NCI-H748 treated with DMSO at 0.1 percent for 48 hours (cell line): ENCODE results near the gene BNIP5.

Experiments
- DNase-seq: peaks from one replicate; lab custom pipeline; 2025; lab: John Stamatoyannopoulos, UW

Gene BNIP5

DNA sequence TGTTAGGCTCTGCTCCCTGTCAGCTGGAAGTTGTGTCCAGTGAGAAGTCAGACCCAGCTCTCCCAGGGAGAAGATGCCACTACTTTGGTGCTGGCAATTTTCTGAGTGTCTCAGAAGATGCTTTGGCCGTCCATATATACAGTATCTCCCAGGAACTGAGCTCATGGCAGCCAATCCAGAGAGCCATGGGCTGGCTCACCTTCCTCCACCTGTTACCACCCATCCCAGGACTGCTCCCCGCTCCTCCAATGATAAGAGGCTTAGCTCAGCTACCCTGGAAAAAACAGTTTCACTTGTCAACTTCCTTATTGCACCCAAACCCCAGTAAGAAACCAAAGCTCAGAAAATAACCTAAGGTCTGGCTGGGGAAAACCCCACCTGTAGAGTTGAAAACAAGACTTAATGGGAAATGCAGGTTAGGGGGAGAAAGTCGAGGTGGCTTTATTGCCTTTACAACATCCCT, at the start of gene BNIP5:
Gene BNIP5, minus strand, starts transcription at position 110 of the 463 bp plus-strand sequence. CDS start 6,198 bp downstream, outside the sequence.
- no peak for DNase-seq

GRCh38 chr6:36384095-36384494, 47.4 kb upstream of the BNIP5 start:
- DNase-seq: no peak

GRCh38 chr6:36383606-36384005, 46.9 kb upstream of the BNIP5 start:
- DNase-seq: no peak

DNA sequence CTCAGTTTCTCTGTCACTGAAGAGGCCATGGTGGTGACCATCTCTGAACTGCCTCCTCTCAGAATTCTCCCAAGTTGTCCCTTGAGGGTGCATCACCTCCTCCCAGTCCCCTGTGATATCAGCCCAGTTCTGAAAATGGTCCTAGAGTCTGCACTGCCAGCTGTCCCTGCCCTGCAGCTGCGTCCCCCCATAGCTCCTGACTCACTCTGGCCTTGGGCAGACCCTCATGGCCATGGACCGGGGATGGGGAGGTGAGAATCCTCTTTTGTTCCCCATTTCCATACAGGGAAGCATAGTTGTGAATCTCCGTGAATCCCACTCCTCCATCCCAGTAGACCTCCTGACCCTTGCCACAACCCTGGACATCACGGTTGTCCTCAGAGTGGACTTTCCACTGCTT, 46.3 kb upstream of the BNIP5 start:
- no peak for DNase-seq

DNA sequence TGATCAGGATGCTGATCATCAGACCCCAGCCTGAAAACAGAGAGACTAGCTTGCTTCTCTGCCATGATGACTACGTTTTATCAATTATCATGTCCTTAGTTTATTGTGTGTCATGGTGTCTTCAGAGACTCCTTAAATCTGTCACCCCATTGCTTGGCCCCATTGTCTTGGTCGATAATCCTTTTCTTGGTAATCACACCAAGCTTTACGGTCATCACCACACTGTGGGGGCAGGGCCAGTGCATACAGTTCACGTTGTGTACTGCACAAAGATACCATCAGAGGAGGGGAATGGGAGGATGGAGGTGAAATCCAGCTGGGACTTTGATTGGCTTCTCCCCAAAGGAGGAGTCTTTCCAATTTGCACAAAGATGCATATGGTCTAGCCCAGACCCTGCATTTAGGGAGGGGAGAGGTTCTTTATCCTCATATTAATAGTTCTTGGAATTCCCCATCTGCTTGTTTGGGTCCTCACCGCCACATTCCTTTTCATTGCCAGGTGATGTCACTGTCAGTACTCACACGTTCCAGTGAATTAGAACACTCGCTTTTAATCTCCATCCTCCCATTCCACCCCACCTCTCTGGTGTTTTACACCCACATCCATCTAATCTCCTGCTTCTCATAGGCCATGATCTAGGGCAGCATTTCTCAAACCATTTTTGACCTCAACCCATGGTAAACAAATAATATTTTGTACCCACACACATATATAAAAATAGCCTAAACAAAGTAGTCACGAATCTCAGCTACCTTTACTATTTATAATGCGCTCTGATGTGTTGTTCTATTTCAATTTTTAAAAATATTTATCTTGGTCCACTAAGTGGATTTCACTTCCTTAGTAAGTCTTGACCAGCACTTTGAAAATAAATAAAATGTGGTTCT, 45.1 kb upstream of the BNIP5 start:
- no peak for DNase-seq

DNA sequence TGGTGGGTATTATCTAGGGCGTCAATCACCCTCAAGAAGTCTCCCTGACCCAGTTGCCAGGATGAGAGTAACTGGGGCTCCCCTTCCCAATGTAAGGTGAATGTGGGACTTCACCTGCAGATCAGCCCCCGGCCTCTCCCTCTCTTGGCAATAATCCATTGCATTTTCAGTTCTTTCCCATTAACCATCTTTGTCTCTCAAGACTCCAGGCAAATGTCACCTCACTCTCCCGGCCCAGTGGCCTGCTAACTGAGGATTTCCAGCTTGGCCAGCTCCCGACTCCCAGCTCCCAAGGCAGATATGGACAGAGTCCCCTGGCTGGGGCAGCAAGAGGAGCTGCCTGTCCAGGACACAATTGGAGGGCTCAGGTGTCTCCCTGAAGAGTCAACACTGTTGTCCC, 43.5 kb upstream of the BNIP5 start:
- DNase-seq: no peak

DNA sequence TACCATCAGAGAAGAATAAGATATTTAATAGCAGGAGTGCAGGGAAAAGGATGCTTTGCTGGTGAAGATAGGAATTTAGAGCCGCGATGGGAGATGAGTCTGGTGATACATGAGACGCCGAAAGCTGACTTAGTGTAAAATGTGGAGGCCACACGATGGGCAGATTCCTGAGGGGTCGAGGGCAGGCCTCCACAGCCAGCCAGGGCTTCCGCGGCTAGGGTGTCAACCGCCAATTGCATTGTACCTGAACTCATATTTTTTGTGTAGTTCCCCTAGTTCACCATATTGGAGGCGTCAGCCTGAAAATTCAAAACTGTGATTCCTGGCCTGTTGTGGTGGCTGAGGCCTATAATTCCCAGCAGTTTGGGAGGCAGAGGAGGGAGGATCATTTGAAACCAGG, 42.2 kb upstream of the BNIP5 start:
- no peak for DNase-seq

GRCh38 chr6:36378243-36378920, 41.7 kb upstream of the BNIP5 start:
- no peak for DNase-seq

DNA sequence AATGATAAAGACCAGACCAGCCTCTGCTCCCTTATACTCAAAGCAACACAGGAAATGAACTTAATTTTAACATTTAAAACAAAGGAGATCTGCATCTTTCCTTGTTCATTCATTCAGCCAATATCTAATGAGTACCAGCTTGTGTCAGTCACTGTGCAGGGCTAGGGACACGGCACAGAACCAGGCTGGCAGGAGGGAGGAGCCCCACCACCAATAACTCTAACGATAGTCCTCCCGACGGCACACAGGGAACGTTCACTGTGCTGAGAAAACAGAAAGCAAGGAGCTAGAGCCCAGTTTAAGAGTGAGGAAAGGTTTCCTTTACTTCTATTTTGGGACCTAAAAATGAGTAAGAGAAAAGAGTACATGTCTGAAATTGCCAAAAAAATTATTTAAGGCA, 40.9 kb upstream of the BNIP5 start:
- DNase-seq: no peak

- no peak for DNase-seq
Measured at GRCh38 chr6:36376742-36377141, 40.1 kb upstream of the BNIP5 start.

DNA sequence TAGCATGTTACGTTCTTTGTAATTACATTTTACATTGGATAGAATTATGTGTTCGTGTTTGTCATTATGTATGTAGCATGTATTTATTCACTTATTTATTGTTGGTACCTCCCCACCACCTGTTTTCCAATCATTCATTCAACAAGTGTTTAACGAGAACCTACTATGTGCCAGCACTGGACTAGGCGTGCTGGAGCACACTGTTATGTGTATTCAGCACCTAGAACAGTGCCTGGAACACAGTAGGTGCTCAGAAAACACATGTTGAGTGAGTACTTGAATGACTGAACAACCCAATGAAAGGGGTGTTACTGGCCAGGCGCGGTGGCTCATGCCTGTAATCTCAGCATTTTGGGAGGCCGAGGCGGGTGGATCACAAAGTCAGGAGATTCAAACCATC, 39.5 kb upstream of the BNIP5 start:
- DNase-seq: no peak

DNA sequence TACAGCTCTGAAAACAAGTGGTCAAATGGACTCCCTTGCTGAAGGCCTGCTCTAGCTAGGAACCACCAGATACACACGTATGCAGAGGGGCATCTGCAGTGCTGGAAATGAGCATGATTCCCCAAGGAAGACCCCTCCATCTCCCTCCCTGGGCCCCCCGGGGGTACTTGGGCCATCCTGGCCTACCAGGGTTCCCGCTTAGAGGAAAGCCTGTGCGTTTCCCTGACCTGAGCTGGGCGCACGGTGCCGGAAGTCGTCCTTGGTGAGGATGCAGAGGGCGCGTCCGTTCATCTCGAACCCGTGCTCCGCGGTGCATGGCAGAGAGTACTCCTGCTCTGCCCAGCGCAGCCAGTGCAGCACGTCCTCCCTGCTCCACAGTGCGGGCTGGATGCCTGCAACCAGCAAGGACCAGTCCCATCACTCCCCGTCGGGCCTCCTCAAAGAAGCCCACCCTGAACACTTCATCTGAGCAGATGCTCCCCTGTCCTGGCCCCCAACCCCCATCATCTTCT, 39.0 kb upstream of the BNIP5 start:
- DNase-seq: no peak

GRCh38 chr6:36374972-36375371, 38.3 kb upstream of the BNIP5 start:
- no peak for DNase-seq

- DNase-seq: no peak
Measured at GRCh38 chr6:36374194-36374593, 37.5 kb upstream of the BNIP5 start.

DNA sequence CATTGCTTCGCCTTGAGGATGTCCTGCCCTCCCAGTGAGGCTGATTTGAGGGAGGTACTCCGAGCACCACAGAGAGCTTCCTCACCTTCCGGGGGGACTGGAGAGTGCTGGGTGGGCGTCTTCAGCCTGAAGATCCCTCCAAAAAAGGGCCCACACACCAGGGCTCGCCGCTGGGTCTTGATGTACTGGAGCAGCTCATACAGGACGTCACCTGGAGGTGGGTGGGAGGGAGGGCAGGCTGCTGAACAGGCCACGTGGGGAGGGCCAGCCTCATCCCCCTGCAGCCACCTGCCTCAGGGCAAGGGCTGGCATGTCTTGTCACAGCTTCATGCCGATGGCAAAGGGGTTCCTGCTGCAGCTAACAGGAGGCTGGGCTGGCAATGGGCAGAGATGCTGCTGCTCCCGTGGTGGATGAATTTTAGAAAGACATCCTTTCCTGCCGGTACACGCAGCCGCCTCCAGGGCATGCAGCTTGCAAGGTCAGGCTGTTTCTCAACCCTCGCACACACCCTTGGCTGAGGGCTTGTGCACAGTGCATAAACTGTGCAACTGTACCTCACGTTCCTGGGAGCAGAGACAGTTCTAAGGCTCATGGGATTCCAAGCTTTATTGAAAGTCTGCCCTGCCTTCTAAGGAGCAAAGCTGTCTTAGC, 36.8 kb upstream of the BNIP5 start:
- no peak for DNase-seq

GRCh38 chr6:36372088-36372487, 35.4 kb upstream of the BNIP5 start:
- no peak for DNase-seq

GRCh38 chr6:36371211-36371610, 34.5 kb upstream of the BNIP5 start:
- DNase-seq: no peak

DNA sequence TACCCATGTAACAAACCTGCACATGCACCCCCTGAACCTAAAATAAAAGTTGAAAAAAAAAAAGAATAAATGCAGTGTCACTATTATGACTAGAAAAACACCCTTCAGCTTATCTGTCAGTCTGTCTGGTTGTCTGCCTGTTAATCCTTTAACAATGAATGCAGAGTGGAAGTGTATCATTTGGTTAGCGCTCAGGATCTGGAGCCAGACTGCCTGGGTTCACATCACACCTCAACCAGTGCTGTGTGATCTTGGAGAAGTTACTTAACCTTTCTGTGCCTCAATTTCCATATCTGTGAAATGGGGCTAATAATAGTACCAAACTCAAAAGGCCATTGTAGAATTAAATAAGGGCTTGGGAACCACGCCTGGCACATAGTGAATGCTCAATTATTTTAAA, 34.0 kb upstream of the BNIP5 start:
- DNase-seq: no peak

GRCh38 chr6:36368921-36369865, 32.5 kb upstream of the BNIP5 start:
- no peak for DNase-seq

DNA sequence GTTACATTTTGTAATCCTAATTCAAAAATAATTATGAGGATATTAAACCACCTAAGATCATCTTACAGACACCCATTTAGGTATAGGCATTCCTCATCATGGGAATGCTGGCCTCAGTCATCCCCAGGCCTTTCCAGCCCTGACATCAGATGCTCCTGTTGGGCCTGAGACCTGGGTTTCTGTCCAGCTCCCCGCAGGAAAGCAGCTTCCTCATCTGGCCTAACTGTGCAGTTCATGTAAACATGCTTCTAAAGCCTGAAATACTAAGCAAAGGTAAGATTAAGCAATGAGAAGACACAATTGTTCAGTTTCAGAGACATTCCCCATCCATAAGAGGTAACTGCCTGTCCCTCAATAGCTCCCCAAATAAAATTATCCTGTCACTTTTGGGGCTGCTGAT, 31.7 kb upstream of the BNIP5 start:
- no peak for DNase-seq

GRCh38 chr6:36367743-36368142, 31.1 kb upstream of the BNIP5 start:
- DNase-seq: no peak
